ENCODE measurements around the gene RAI1.

RAI1 gene

DNA sequence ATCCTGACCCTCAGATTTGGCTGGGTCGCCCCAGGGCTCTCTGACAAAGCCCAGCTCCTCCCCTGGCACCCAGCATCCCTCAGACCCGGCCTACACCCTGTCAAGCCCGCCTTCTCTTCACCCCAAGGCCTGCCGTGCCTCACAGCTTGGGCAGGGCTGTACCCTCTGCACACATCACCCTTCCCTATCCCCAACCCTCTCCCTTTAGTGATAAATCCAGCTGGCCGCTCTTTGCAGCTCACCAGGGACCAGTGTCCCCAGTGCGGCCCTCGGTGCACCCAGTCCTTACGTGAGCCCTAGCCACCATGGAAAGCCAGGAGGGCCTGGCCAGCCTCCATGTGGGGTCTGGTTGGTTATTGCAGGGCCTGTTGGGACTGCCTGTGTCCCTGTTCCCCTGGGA lies 74.5 kb downstream of the RAI1 start:
- no peak overlapping the region for H2AK5ac ChIP-seq (ENCODE audit: low read length, severe bottlenecking)
- H2AFZ ChIP-seq (ENCODE audit: low read depth, low read length), result no peak overlapping the region
- H4K91ac ChIP-seq (ENCODE audit: low read length), result no peak overlapping the region
- no peak overlapping the region for H3K14ac ChIP-seq (ENCODE audit: low read length in 2 of 2)
- no peaks in the 10 kb centered on the region for H3K9me3 ChIP-seq (ENCODE audit: control insufficient read depth, low read length)
- no peak overlapping the region for H3K4ac ChIP-seq (ENCODE audit: low read depth in 1 of 2, low read length in 2 of 2)
- 96% methylated on average over 8 of the region's 8 CpGs for WGBS
- H4K8ac ChIP-seq (ENCODE audit: low read length), result no peak overlapping the region
- H3K4me1 ChIP-seq (ENCODE audit: control insufficient read depth, insufficient read depth, low read depth, low read length), result peaks cover 17% of the 10 kb centered on the region
- H3K27me3 ChIP-seq (ENCODE audit: control insufficient read depth in 1 of 2, insufficient read depth in 1 of 2, low read length in 2 of 2), result no peaks in the 10 kb centered on the region
- no peak overlapping the region for H3K4me2 ChIP-seq (ENCODE audit: low read length, poor library complexity, severe bottlenecking)
- H3K23ac ChIP-seq (ENCODE audit: low read length in 2 of 2), result peak overlapping the region in 1 of 2 experiments; percentile 29
- no peak overlapping the region for H2BK120ac ChIP-seq (ENCODE audit: low read depth, low read length)
- H3K4me3 ChIP-seq (ENCODE audit: insufficient read depth in 1 of 2, low read depth in 1 of 2, low read length in 2 of 2), result no peak overlapping the region
- H3K18ac ChIP-seq (ENCODE audit: low read depth in 1 of 2, low read length in 2 of 2), result no peak overlapping the region
- H2BK15ac ChIP-seq (ENCODE audit: low read depth, poor library complexity, severe bottlenecking), result no peak overlapping the region
- no peak overlapping the region for H2BK5ac ChIP-seq (ENCODE audit: low read depth, low read length, poor library complexity, severe bottlenecking)
- H3K79me1 ChIP-seq (replicated peaks; ENCODE audit: low read length, poor library complexity, severe bottlenecking), result peaks cover 61% of the 10 kb centered on the region
- no peak overlapping the region for H3K27ac ChIP-seq (ENCODE audit: low read length, poor library complexity, severe bottlenecking)
- no peak overlapping the region for H3K9ac ChIP-seq (ENCODE audit: low read length)
- H3K36me3 ChIP-seq (ENCODE audit: control insufficient read depth in 1 of 2, insufficient read depth in 2 of 2, low read depth in 1 of 2, low read length in 2 of 2), result peaks cover 7 to 31% of the 10 kb centered on the region in 2 experiments
- no peak overlapping the region for H2BK12ac ChIP-seq (ENCODE audit: low read length in 2 of 2)
- DNase-seq, result no peak

DNA sequence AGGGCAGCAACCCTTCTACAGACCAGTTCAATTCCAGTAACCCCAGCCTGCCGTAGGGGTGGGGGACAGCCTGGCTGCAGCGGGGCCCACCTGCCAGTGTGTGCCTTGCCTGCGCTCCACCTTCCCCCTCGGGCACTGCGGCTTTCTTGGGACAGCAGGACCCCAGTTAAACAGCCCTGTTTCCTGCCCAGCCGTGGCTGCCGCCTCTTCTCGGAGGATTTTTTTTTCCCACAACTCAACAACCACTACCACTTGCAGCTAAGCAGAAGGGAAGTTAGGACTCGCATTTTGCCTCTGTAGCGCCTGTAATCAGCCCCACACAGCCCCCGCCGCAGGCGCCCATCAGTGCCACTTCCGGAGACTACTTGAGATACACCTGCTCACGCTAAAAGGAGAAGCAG lies 76.1 kb downstream of the RAI1 start:
- Histone ChIP-seq H3K4ac (ENCODE audit: low read depth in 1 of 2, low read length in 2 of 2) (no peak overlapping the region), H2AK5ac (ENCODE audit: low read length, severe bottlenecking) (no peak overlapping the region), H4K91ac (ENCODE audit: low read length) (no peak overlapping the region), H3K23ac (ENCODE audit: low read length in 2 of 2) (no peak overlapping the region), H4K8ac (ENCODE audit: low read length) (no peak overlapping the region), H3K27ac (ENCODE audit: low read length, poor library complexity, severe bottlenecking) (no peak overlapping the region), H2AFZ (ENCODE audit: low read depth, low read length) (no peak overlapping the region), H3K27me3 (ENCODE audit: control insufficient read depth in 1 of 2, insufficient read depth in 1 of 2, low read length in 2 of 2) (no peaks in the 10 kb centered on the region), H3K9ac (ENCODE audit: low read length) (no peak overlapping the region), H3K4me2 (ENCODE audit: low read length, poor library complexity, severe bottlenecking) (no peak overlapping the region), H3K14ac (ENCODE audit: low read length in 2 of 2) (no peak overlapping the region), H2BK12ac (ENCODE audit: low read length in 2 of 2) (no peak overlapping the region), H2BK5ac (ENCODE audit: low read depth, low read length, poor library complexity, severe bottlenecking) (no peak overlapping the region), H2BK120ac (ENCODE audit: low read depth, low read length) (no peak overlapping the region), H3K9me3 (ENCODE audit: control insufficient read depth, low read length) (no peaks in the 10 kb centered on the region), H3K79me1 (replicated peaks; ENCODE audit: low read length, poor library complexity, severe bottlenecking) (peaks cover 68% of the 10 kb centered on the region), H2BK15ac (ENCODE audit: low read depth, poor library complexity, severe bottlenecking) (no peak overlapping the region), H3K36me3 (ENCODE audit: control insufficient read depth in 1 of 2, insufficient read depth in 2 of 2, low read depth in 1 of 2, low read length in 2 of 2) (peaks cover 7 to 31% of the 10 kb centered on the region in 2 experiments), H3K4me3 (ENCODE audit: insufficient read depth in 1 of 2, low read depth in 1 of 2, low read length in 2 of 2) (no peak overlapping the region), H3K4me1 (ENCODE audit: control insufficient read depth, insufficient read depth, low read depth, low read length) (peaks cover 10% of the 10 kb centered on the region), H3K18ac (ENCODE audit: low read depth in 1 of 2, low read length in 2 of 2) (no peak overlapping the region)
- 90% methylated on average over 15 of the region's 15 CpGs for WGBS
- no peak for DNase-seq

DNA sequence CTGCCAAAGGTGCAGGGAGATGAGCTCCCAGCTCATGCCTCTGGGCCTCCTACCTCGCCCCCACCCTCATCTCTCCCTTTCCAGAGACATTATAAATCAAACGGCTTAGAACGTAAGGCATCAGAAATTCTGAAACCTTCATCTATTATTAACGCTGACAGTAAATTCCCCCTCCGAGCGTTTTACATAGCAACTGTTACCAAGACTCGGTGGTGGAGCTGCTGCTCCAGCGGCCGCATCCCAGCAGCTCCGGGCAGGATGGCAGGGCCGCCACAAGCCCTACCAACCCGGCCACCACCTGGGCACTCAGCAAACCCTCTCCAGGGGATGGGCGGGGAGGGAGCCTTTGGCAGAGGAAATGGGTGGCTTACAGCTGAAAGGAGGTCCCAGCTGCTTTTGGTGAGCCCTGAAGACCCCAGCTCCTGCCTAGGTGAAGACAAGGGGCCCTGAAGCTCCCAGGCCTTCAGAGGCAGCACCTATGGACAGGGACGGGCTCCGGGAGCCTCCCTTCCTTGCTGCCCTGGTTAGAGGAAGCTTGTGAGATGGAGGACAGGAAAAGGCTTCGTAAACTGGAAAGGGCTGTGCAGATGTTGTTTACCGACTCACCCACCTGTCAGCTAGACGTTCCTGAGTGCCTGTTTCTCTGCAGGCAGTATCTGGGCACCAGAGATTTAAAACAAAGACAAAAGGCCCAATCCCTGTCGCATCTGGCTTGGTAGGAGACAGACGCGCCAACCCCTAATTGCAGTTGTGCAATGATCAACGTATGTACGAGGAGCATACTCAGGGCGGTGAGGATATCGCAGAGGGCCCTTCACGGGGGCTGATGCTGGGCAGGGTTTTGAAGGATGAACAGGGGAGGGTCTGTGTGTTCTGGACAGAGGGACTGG lies 76.9 kb downstream of the RAI1 start:
- Histone ChIP-seq H3K9ac (ENCODE audit: low read length) (no peak overlapping the region), H3K27me3 (ENCODE audit: control insufficient read depth in 1 of 2, insufficient read depth in 1 of 2, low read length in 2 of 2) (no peaks in the 10 kb centered on the region), H2BK120ac (ENCODE audit: low read depth, low read length) (no peak overlapping the region), H2AFZ (ENCODE audit: low read depth, low read length) (no peak overlapping the region), H3K14ac (ENCODE audit: low read length in 2 of 2) (no peak overlapping the region), H3K23ac (ENCODE audit: low read length in 2 of 2) (no peak overlapping the region), H3K4ac (ENCODE audit: low read depth in 1 of 2, low read length in 2 of 2) (no peak overlapping the region), H3K4me2 (ENCODE audit: low read length, poor library complexity, severe bottlenecking) (no peak overlapping the region), H3K79me1 (replicated peaks; ENCODE audit: low read length, poor library complexity, severe bottlenecking) (peaks cover 69% of the 10 kb centered on the region), H3K4me1 (ENCODE audit: control insufficient read depth, insufficient read depth, low read depth, low read length) (peaks cover 5% of the 10 kb centered on the region), H3K36me3 (ENCODE audit: control insufficient read depth in 1 of 2, insufficient read depth in 2 of 2, low read depth in 1 of 2, low read length in 2 of 2) (peaks cover 7 to 33% of the 10 kb centered on the region in 2 experiments), H2BK12ac (ENCODE audit: low read length in 2 of 2) (peak overlapping the region in 1 of 2 experiments; percentile 11), H2BK15ac (ENCODE audit: low read depth, poor library complexity, severe bottlenecking) (no peak overlapping the region), H2BK5ac (ENCODE audit: low read depth, low read length, poor library complexity, severe bottlenecking) (no peak overlapping the region), H4K91ac (ENCODE audit: low read length) (no peak overlapping the region), H2AK5ac (ENCODE audit: low read length, severe bottlenecking) (no peak overlapping the region), H3K27ac (ENCODE audit: low read length, poor library complexity, severe bottlenecking) (no peak overlapping the region), H3K9me3 (ENCODE audit: control insufficient read depth, low read length) (no peaks in the 10 kb centered on the region), H4K8ac (ENCODE audit: low read length) (no peak overlapping the region), H3K18ac (ENCODE audit: low read depth in 1 of 2, low read length in 2 of 2) (no peak overlapping the region), H3K4me3 (ENCODE audit: insufficient read depth in 1 of 2, low read depth in 1 of 2, low read length in 2 of 2) (no peak overlapping the region)
- no peak for DNase-seq
- WGBS, result 93% methylated on average over 26 of the region's 26 CpGs

DNA sequence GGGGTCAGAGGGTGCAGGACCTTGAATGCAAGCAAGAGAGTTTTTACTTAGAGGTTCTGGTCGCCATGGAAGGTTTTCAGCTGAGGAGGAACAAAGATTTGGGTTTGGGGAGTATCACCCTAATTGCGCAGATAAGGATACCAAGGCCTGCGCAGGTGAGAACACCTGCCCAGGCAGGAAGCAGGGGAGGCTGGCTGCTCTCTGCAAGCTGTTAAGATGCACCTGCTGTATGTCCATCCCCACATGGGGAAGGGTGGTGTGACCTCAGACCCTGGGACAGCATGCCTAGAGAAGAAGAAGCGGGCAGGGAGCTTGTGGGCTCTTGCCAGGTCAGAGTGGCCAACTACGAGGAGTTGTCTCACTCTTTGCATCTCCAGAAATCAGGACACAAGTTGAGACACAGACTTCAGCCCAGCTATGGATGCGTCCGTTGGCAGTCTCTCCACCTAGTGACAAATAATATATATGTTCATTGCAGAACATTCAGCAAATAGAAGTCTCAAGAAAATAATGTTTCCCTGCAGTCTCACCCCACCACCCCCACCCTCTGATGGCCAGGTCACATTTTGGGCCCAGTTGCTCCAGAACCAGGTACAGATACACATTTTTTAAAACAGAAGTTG lies 77.8 kb downstream of the RAI1 start:
- Histone ChIP-seq H3K9me3 (ENCODE audit: control insufficient read depth, low read length) (no peaks in the 10 kb centered on the region), H3K4ac (ENCODE audit: low read depth in 1 of 2, low read length in 2 of 2) (no peak overlapping the region), H4K91ac (ENCODE audit: low read length) (no peak overlapping the region), H3K36me3 (ENCODE audit: control insufficient read depth in 1 of 2, insufficient read depth in 2 of 2, low read depth in 1 of 2, low read length in 2 of 2) (peaks cover 7 to 35% of the 10 kb centered on the region in 2 experiments), H2AK5ac (ENCODE audit: low read length, severe bottlenecking) (no peak overlapping the region), H3K14ac (ENCODE audit: low read length in 2 of 2) (no peak overlapping the region), H3K18ac (ENCODE audit: low read depth in 1 of 2, low read length in 2 of 2) (no peak overlapping the region), H3K4me2 (ENCODE audit: low read length, poor library complexity, severe bottlenecking) (no peak overlapping the region), H2BK15ac (ENCODE audit: low read depth, poor library complexity, severe bottlenecking) (no peak overlapping the region), H3K27me3 (ENCODE audit: control insufficient read depth in 1 of 2, insufficient read depth in 1 of 2, low read length in 2 of 2) (no peaks in the 10 kb centered on the region), H3K4me1 (ENCODE audit: control insufficient read depth, insufficient read depth, low read depth, low read length) (peaks cover 7% of the 10 kb centered on the region), H4K8ac (ENCODE audit: low read length) (no peak overlapping the region), H3K27ac (ENCODE audit: low read length, poor library complexity, severe bottlenecking) (no peak overlapping the region), H3K4me3 (ENCODE audit: insufficient read depth in 1 of 2, low read depth in 1 of 2, low read length in 2 of 2) (no peak overlapping the region), H3K9ac (ENCODE audit: low read length) (no peak overlapping the region), H2AFZ (ENCODE audit: low read depth, low read length) (no peak overlapping the region), H3K23ac (ENCODE audit: low read length in 2 of 2) (no peak overlapping the region), H2BK120ac (ENCODE audit: low read depth, low read length) (no peak overlapping the region), H3K79me1 (replicated peaks; ENCODE audit: low read length, poor library complexity, severe bottlenecking) (peaks cover 70% of the 10 kb centered on the region), H2BK5ac (ENCODE audit: low read depth, low read length, poor library complexity, severe bottlenecking) (no peak overlapping the region), H2BK12ac (ENCODE audit: low read length in 2 of 2) (no peak overlapping the region)
- no peak for DNase-seq
- 95% methylated on average over 7 of the region's 7 CpGs for WGBS
